ENCODE data around the gene TBATA.

TBATA gene, protein sequence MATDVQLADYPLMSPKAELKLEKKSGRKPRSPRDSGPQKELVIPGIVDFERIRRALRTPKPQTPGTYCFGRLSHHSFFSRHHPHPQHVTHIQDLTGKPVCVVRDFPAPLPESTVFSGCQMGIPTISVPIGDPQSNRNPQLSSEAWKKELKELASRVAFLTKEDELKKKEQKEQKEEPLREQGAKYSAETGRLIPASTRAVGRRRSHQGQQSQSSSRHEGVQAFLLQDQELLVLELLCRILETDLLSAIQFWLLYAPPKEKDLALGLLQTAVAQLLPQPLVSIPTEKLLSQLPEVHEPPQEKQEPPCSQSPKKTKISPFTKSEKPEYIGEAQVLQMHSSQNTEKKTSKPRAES

GRCh38 chr10:70785190-70785589 is at the start of gene TBATA:
TBATA (minus strand) TSS chr10:70785377; CDS start chr10:70783379, 1,998 bp downstream.
- DNase-seq, result no peak

DNA sequence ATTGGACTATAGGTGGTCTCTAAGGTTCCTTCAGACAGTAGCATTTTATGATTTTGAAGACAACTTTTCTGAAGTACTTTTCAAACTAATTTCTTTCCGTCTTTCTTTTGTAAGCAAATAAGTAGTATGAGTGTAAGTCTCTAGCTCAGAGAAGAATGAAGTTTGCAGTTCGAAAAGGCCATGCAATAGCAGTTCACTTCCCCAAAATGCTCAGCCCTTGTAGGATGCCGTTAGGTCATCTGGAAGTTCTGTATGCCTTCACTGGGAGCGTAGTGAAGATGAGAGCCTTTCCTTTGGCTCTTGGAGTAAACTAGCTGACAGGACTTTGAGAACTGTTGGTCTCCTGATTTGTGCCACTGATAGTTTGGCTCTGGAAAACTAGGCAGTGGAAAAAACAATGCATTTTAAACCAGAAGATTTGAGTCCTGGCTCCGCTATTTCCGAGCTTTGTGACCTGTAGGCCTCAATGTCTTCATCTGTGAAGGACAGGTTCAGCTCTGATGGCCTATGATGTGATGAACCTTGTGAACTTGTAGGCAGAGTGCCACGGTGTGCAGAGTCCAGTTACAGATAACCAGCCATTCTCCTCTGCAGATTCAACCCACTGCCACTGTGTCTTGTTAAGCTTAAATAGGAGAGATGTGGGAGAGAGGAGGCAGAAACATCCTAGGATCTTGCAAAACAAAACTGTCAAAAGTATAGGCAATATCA is 49.4 kb upstream of the TBATA start:
- DNase-seq, result no peak

GRCh38 chr10:70834021-70834420 is 48.8 kb upstream of the TBATA start:
- no peak for DNase-seq

DNA sequence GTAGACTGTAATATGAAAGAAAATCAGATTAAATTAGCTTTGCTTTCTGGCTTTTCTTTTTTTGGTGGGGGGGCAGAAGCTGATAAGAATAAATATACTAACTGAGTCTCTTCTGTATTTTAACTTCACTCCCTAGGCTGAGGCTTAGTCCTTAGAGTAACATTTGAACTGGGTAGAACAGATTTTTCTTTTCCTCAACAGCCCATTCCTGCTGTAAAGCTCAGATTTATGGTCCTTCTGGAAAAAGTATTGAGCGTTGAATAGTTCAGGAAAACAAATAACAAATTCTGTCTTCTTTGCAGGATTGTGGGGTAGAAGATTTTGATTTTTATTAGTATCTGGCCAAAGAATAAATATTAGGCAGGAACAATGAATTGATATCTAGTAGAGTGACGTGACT is 48.4 kb upstream of the TBATA start:
- DNase-seq, result no peak

GRCh38 chr10:70832852-70833528 is 47.8 kb upstream of the TBATA start:
- DNase-seq, result no peak

DNA sequence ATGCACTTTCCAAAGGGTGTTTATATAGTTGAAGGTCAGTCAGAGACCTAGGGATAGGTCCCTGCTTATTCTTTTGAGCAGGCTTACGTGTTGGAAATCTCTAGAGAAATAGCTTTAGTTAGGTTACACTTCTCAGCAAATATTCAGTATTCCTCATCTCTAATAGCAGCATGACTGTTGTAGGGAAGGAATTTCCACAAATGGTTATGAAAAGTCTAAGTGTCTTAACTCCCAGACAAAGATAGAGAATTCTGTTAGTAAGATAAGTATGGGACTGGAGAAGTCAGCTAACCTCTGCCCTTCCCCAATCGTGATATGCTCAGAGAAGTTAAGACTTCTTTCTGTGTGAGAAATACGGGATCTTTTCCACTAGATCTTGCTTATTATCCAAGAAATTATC is 47.0 kb upstream of the TBATA start:
- DNase-seq, result no peak

GRCh38 chr10:70830164-70830563 is 45.0 kb upstream of the TBATA start:
- no peak for DNase-seq

- DNase-seq, result no peak
These were observed 44.4 kb upstream of the TBATA start for GRCh38 chr10:70829543-70829942.

DNA sequence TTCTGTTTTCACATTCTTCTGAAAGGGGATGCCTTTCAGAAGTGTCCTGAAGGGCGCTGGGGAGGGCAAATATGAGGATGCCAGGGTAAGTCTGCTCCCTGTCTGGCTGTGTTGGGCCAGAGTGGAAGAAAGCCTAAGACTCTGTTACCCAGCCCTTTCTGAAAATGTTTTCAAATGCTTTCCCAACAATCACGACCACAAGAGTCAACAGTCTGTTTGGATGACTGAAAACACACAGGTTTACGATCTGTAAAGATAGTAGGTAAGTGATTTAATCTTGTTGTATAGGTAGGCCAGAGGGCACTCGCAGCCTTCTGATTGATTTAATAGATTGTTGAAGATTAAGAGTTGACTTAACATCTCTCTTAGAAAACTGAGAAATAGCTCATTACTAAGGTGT is 43.7 kb upstream of the TBATA start:
- DNase-seq, result no peak

DNA sequence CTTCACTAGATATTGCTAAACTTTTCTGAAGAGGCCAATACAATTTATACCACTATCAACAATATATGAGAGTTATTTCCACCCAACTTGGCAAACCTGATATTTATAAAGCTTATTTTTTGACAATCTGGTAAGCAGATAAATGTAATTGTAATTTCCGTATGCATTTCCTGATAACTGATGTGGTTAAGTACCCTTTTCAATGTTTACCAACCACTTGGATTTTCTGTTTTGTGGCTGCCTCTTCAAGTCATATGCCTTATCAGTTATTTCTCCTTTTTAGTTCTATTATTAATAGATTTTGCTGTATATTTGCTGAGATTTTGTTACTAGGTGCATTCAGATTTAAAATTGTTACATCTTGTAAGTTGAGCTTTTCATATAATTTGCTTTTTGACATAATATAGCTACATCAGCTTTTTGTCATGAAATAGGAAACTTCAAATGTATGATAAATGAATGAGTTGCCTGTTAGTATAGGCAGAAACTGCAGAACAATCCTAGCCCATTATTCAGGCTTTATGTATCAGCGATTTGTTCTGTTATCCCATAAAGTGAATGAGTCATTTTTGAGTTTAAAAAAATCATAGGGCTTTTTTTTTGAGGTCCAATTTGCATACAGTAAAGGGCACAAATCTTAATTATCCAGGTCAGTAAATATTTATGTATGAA is 42.0 kb upstream of the TBATA start:
- no peak for DNase-seq

GRCh38 chr10:70822076-70822820 is 37.1 kb upstream of the TBATA start:
- no peak for DNase-seq

GRCh38 chr10:70820976-70821750 is 36.0 kb upstream of the TBATA start:
- no peak for DNase-seq

DNA sequence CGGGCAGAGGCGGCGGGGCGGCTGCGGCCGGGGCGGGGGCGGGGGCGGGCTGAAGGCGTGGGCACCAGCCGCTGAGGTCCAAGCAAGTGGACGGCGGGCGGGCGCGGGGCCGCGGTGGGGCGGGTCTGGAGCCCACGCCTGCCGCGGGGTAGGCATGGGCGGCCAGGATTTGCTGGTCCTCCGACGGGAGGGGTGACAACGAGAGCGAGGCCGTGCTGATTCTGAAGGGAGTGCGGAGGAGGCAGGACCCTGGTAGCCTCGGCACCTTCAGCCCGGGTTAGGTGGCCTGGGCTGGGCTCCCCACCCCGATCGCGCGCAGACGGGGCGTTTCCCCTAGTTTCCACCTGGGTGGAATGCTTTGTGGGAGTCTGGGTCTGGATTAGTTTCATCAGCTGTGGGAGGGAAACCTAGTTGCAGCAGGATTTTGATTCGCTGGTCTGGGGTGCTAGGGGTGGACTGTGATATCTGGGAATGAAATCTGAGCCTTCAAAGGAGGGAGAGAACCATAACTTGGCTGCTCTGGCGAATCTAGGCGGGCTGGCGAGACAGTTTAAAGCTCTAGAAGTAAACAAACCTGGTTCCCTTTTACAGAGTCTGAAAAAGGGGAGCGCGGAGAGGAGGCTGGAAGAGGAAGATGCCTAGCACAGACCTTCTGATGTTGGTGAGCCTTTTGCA is 31.2 kb upstream of the TBATA start:
- peak; percentile 37 for DNase-seq

- DNase-seq, result peak; percentile 88
These were observed 30.5 kb upstream of the TBATA start, which contains the start of gene SGPL1 for GRCh38 chr10:70815504-70816219. SGPL1 (plus strand) TSS chr10:70815948; CDS start chr10:70816854, 906 bp downstream.

- no peak for DNase-seq
These were observed 28.9 kb upstream of the TBATA start for GRCh38 chr10:70814126-70814525.

- no peak for DNase-seq
These were observed 27.6 kb upstream of the TBATA start for GRCh38 chr10:70812814-70813213.

GRCh38 chr10:70811881-70812280 is 26.7 kb upstream of the TBATA start:
- DNase-seq, result no peak

- DNase-seq, result no peak
These were observed 25.8 kb upstream of the TBATA start for GRCh38 chr10:70810967-70811366.

- DNase-seq, result no peak
These were observed 24.5 kb upstream of the TBATA start for GRCh38 chr10:70809726-70810125.

GRCh38 chr10:70809011-70809611 is 23.9 kb upstream of the TBATA start:
- no peak for DNase-seq
